Stimulated activated CD4-positive, alpha-beta T cell treated with anti-CD3 and anti-CD28 coated beads, Interleukin-12 subunit alpha, Interleukin-12 subunit beta, amount 100 ng/mL, for 24 hours (primary cell): ENCODE measurements around the gene ADORA1.

Experiments used
- DNase-seq, 2 experiments: peaks; one replicate each; pipeline ENCODE4 v3.0.0-alpha.2; 2020; ENCODE audit warnings: low read depth in 2 of 2

ADORA1 gene

GRCh38 chr1:203093754-203094410 lies 33.6 kb upstream of the ADORA1 start:
- DNase-seq: no peak

GRCh38 chr1:203095061-203095690 lies 32.4 kb upstream of the ADORA1 start:
- DNase-seq: no peak

GRCh38 chr1:203096566-203096965 lies 31.0 kb upstream of the ADORA1 start:
- no peak for DNase-seq

GRCh38 chr1:203097001-203097400 lies 30.5 kb upstream of the ADORA1 start:
- no peak for DNase-seq

- no peak for DNase-seq
Observed at GRCh38 chr1:203098445-203098844, 29.1 kb upstream of the ADORA1 start.

GRCh38 chr1:203098914-203099520 lies 28.5 kb upstream of the ADORA1 start:
- no peak for DNase-seq

- DNase-seq: no peak
Observed at GRCh38 chr1:203099805-203100515, 27.6 kb upstream of the ADORA1 start.

- DNase-seq: no peak
Observed at GRCh38 chr1:203100516-203100869, 27.0 kb upstream of the ADORA1 start.

GRCh38 chr1:203101813-203102634 lies 25.5 kb upstream of the ADORA1 start:
- DNase-seq: no peak

GRCh38 chr1:203103216-203103615 lies 24.3 kb upstream of the ADORA1 start:
- DNase-seq: no peak

- DNase-seq: no peak
Observed at GRCh38 chr1:203103829-203104495, 23.6 kb upstream of the ADORA1 start.

- DNase-seq: no peak
Observed at GRCh38 chr1:203104789-203105390, 22.6 kb upstream of the ADORA1 start.

GRCh38 chr1:203112475-203112874 lies 15.1 kb upstream of the ADORA1 start:
- no peak for DNase-seq

- no peak for DNase-seq
Observed at GRCh38 chr1:203113308-203113707, 14.2 kb upstream of the ADORA1 start.

- no peak for DNase-seq
Observed at GRCh38 chr1:203114202-203114601, 13.3 kb upstream of the ADORA1 start.

GRCh38 chr1:203116091-203116820 lies 11.3 kb upstream of the ADORA1 start:
- no peak for DNase-seq

GRCh38 chr1:203117611-203118575 lies 9.6 kb upstream of the ADORA1 start:
- peak in 1 of 2 experiments; percentile 25 for DNase-seq

GRCh38 chr1:203120325-203121153 lies 7.0 kb upstream of the ADORA1 start:
- DNase-seq: no peak
